ENCODE measurements around the gene ACTL7A.
"Not testable (repeated sequence)": the region's sequence is repeated elsewhere in the genome, so short reads cannot be mapped to it uniquely, and the experiment has no call there.

Gene ACTL7A, protein sequence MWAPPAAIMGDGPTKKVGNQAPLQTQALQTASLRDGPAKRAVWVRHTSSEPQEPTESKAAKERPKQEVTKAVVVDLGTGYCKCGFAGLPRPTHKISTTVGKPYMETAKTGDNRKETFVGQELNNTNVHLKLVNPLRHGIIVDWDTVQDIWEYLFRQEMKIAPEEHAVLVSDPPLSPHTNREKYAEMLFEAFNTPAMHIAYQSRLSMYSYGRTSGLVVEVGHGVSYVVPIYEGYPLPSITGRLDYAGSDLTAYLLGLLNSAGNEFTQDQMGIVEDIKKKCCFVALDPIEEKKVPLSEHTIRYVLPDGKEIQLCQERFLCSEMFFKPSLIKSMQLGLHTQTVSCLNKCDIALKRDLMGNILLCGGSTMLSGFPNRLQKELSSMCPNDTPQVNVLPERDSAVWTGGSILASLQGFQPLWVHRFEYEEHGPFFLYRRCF

DNA sequence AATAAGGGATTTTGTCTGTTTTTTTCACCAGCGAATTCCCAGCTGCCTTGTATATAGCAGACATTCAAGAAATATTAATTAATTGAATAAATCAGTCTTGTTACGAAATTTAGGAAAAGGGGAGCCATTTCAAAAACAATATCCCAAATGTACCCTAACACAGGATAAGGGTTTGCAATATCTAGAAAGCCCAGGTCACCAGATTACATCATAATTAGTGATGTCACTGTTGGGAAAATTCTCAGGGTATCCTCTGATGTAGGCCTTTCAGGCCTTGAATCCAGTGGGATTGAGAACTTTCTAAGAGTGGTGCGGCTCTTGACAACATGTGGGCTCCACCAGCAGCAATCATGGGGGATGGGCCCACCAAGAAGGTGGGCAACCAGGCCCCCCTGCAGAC lies at the start of gene ACTL7A:
Gene ACTL7A, plus strand, starts transcription at position 270 of the 400 bp plus-strand sequence. Its CDS starts 57 bp downstream, at position 327.
- no peak for DNase-seq

DNA sequence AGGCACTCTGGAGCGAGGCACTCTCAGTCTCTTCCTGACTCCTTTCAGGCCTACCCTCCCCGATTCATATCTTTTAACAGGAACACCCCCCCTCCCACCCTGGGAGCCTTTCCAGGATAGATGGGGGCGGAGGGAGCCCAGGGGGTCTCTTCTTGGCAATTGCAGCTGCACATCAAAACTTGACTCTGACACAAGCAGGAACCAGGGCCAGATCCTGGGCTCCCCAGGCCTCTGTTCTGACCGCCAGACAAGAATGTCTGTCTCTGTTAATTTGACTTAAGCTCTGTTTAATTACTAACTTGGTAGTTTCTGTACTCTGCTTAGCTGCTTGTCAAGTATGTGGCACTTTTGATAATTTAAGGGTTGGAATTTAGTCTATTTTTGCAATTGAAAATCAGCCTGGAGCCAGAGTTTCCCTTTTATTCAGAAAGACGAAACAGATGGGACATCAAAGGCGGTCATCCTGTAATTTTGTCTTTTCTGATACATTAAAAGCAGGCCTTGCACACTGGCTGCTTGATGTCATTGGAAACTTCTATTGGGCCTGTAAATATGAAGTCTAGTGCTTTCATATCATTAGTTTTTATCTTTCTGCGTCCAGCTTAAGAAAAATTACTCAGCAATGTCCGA lies 49.6 kb upstream of the ACTL7A start:
- peak; percentile 93 for DNase-seq

DNA sequence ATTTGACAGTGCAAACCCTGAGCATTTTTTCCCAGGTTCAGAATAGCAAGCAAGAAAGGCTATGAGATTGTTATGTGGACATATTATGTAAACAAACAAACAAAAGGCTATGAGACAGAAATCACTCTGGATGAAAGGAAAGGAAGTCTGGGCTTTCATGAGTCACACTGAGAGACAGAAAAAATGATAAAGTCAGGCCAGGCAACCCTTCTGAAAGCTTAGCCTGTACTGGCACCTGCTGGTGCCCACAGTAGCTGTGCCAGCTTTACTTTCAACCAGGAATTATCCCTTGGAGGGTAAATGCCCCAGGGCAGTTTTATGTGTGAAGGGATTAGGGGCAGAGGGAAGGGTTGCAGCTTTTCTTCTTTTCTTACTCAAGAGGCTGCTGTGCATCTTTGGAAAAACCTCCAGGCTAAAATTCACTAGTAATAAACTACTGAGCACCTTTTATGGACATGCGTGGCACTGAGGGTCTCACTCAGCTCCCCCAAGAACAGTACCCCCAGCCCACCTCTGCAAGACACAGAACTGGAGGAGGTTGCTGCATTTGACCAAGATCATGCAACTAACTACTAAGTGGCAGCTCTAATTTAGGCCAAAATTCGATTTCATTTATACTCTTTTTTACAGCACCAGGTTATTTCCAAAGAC lies 48.0 kb upstream of the ACTL7A start:
- peak; percentile 89 for DNase-seq

DNA sequence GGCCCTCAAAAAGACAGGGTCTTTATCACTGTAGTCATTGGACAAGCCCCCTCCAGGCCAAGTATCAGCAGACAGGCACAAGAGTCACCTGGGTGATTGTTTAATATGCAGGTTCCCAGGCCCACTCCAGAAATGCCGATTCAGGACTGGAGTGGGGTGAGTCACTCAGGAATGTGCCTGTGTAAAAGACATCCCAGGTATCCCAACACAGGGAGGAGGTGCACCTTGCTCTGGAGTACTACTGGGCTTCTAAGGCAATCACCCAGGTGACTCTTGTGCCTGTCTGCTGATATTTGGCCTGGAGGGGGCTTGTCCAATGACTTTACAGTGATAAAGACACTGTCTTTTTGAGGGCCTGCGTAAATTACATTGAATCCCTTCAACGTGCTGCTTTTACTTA lies 46.9 kb upstream of the ACTL7A start:
- DNase-seq = no peak

DNA sequence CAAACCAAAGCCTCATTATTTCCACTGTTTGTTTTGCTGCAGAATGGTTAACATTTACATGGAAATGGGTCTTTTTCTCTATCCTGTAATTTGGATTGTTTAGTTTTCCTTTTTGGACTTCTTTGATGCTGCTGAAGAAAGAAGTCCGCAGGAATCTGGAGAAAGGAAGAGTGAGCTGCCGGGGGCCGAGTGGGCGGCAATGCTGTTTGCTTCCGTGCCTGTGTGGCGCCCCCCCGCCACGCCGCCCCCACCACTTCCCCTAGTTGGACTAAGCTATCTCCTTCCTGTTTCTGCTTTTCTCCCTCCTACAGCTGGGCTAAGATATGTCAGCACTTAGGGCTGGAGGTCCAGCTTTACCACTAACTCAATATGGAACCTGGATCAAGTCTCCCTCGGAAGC lies 46.0 kb upstream of the ACTL7A start:
- DNase-seq = no peak

DNA sequence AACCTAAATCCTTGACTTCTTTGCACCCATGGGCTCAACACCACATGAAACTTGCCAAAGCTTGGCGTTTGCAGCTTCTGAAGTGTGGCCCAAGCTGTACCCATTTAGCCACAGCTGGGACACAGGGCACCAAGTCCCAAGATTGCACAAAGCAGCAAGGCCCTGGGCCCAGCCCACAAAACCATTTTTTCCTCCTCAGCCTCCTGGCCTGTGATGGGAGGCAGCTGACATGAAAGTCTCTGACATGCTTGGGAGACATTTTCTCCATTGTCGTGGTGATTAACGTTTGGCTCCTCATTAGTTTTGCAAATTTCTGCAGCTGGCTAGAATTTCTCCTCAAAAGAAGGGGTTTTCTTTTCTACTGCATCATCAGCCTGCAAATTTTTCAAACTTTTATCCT lies 38.2 kb upstream of the ACTL7A start:
- DNase-seq = no peak

DNA sequence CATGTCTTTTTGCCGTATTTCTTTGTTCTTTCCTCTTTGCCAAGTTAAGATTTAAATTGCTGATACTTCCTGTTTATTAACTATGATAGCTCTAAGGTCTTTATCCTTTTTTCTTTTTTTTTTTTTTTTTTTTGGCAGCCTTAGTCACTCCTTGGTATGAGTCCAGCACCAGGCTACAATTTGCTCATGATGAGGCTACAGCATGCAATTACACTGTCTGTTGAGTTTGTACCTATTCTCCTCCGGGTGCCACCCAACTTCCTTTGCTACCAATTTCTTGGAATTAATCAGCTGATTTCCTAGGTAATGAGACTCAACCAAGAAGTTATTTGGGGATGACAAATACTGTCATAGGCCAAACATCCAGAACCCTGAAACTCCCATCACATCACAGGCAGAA lies 31.8 kb upstream of the ACTL7A start:
- peak; percentile 63 for DNase-seq

DNA sequence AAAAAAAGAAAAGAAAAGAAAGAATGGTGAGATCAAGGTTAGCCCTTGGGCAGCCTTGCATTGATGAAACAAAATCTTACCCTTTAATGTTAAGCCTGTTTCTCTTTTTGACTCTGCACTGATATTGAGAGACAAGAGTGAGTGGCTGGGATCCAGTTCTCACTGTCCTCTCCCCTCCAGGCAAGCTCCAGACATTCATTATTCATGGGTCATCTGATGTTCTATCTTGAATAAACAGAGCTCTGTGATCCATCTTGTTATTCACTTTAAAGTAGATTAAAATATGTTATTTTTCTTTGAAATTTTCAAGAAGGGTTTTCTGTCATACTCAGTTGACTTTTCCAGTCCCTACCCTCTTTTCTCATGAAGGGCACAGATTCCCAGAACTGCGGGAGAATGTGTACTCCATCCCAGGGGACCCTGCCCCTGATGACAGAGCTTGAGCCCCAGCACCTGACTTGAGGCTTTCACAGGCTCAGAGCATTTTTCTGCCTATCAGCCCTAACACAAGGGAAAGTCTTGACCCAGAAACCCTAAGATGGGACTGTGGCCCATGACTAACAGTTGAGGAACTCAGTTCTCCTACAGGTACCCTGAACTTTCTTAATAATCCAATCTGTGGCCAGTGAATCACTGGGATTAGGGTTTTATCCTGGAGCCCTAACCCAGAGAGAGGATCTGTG lies 30.4 kb upstream of the ACTL7A start:
- no peak for DNase-seq

DNA sequence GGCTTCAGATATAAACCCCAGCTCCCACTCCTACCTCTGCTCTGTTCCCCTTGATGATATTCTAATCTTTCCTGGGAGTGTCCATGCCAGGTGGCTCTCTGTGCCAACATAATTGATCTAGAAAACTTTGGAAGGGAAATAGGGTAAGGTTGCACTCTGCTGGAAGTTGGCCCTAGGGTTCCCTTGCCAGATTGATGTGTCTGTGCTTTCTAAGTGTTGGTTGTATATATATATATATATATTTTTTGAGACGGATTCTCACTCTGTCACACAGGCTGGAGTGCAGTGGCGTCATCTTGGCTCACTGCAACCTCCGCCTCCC lies 29.9 kb upstream of the ACTL7A start:
- DNase-seq = no peak

DNA sequence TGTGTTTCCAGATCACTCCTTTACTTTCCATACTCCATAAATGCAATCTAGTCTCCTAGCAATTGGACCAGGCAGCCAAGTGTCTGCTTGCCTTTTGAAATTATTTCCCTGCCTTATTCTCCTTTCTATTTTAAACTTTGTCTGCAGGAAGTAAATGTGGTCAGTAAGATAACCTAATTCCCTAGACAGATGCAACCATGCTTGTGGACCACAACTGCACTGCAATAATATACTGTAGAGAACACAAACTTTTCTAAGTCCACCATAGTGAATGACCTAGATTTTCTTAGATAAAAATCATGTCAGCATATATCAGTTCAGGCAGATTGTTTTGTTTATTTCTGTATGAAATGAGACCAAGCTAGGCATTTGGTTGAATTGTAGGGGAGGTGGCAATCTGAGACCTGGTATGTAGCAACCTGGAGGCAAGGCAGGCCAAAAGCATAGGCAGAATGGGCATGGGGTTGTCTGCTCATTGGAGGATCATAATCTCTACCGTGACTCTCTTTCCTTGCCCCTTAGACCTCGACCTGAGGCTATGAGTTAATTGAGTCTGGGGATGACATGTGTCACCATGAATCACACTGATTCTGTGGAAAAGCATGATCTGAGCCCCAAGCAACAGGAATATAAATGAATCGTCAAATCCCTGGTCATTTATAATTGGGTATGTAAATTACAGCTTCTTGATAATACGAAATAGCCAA lies 27.0 kb upstream of the ACTL7A start:
- peak; percentile 26 for DNase-seq

DNA sequence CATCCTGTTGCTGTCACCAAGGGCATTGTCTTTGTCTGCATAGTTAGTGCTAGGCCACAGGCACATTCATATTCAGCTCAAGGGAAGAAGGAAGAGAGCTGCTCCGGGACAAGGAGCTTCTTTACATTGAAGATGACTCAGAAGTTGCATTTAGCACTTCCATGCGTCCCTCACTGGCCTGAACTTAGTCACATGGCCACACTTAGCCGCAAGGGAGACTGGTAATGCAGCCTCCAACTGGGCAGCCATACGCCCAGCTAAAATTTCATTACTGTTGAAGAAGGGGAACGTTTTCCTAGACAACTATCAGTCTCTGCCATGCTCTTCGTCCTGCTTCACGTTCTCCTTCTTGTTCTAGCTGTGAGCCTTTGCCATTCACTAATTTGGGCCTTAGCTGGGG lies 26.2 kb upstream of the ACTL7A start:
- DNase-seq = no peak

DNA sequence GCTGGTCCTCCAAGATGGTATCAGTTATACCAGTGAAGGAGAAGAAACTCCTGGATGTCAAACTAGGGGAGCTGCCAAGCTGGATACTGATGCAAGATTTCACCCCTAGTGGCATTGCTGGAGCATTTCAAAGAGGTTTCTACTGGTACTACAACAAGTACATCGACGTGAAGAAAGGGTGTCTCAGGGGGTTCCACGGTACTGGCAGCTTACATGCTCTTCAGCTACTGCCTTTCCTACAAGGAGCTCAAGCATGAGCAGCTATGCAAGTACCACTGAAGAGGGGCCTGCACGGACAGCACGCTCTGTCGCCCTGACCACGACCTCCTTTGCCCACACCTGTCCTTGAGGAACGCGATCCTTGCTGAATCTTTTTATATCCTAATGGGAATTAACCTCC lies 25.7 kb upstream of the ACTL7A start:
- peak; percentile 40 for DNase-seq

DNA sequence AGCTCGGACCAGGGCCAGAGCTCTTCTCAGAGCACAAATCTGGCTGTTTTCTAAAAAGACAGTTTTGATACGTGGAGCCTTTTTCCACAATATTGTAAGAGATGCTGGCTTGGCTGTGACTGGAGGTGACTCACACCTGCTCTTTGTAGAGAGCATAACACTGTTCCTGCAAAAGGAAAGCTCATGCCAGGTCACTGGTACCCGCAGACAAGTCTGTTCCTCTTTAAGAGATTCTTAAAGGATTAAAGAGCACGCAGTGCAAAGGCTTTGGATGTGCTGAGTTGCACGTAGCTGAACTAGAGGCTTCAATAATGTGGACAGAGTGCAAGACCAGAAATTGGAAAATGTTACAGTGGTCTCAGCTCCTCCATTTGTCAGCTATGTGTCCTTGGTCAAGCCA lies 25.3 kb upstream of the ACTL7A start:
- no peak for DNase-seq

DNA sequence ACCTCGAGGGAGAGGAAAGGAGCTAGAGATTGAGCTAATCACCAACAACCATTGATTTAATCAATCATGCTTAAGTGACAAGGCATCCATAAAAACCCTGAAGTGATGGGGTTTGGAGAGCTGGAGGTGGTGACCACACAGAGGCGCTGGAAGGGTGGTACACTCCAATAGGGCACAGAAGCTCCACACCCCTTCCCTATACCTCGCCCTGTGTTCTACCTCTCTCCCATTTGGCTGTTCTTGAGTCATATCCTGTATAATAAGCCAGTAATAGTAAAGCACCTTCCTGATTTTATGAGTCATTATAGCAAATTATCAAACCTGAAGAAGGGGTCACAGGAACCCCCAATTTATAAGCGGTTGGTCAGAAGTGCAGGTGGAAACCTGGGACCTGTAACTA lies 24.5 kb upstream of the ACTL7A start:
- DNase-seq = no peak

DNA sequence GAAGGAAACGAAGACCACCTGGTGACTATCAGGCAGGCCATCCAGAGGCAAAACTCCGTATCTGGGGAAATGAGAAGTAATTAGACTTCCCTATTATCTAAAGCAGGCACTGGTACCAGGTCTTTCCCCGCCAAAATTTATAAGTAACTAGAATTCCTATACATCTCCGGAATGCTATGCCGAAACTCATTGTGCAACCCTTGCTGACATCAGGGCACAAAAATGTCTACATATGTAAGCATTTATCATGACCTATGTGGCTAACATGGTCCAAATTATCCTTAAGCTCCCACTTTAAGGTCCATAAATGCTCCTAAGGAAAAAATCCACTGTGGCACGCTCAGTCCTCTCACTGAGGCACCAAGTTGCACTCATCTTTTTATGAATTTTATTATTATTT lies 24.0 kb upstream of the ACTL7A start:
- no peak for DNase-seq

DNA sequence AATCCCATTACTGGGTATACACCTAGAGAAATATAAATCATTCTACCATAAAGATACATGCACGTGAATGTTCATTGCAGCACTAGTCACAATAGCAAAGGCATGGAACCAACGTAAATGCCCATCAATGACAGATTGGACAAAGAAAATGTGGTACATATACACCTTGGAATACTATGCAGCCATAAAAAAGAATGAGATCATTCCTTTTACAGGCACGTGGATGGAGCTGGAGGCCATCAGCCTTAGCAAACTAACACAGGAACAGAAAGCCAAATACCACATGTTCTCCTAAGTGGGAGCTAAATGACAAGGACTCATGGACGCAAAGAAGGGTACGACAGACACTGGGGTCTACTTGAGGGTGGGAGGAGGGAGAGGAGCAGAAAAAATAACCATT lies 22.5 kb upstream of the ACTL7A start:
- DNase-seq = not testable (repeated sequence)

DNA sequence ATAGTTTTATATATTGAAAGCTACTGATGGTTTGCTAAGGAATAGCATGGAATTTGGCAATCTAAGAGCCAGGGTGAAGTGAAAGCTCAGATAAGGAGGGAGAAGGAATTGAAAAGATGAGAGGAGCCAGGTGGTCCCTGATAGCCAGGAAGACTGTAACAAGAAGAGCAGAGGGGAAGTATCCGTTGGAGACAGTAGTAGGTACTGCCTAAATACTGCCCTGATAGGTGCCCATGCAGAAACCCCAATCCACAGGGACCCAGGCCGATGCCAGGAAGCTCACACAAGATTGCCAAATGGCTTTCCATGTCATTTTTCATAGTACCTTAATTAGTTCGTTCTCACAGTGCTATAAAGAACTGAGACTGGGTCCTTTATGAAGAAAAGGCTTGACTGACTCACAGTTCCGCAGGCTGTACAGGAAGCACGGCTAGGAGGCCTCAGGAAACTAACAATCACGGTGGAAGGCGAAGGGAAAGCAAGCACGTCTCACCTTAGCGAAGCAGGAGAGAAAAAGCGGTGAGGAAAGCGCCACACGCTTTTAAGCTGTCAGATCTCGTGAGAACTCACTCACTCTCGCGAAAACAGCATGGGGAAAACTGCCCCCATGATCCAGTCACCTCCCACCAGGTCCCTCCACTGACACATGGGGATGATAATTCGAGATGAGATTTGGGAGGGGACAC lies 19.3 kb upstream of the ACTL7A start:
- DNase-seq = peak; percentile 31

DNA sequence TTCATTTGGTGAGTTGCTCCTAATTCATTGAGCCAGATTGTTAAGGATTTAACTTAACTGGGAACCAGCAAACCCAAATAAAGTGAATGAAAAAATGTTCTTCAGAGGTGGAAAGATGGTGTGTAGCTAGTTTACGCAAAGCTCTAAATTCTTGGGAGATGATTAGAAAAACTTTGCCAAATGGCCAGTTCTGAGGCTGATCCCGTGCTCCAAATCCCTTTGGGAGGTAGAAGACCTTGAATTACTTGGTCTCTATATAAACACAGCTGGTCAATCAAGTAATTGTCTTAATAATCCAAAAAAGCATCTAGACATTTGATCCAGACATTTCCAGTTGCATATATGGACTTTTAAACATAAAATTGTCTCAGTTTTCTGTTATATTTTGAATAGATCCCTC lies 17.7 kb upstream of the ACTL7A start:
- peak; percentile 96 for DNase-seq

DNA sequence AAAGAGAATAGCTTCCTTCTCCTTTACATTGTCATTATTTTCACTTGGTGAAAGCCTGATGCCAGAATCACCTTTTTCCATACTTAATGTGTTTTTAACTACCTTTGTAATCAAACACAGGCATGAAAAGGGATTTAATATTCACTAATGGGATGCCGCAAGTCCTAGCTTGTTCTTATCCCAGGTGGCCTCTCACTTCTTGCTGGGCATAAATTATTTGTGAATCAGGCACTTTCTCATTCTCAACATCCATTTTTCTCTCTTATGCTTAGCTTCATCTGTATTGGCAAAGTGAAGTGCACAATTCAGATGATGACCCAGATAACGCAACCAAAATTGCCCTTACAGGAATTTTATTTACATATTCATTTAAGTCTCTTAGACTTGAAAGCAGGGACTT lies 17.2 kb upstream of the ACTL7A start:
- DNase-seq = peak; percentile 99

DNA sequence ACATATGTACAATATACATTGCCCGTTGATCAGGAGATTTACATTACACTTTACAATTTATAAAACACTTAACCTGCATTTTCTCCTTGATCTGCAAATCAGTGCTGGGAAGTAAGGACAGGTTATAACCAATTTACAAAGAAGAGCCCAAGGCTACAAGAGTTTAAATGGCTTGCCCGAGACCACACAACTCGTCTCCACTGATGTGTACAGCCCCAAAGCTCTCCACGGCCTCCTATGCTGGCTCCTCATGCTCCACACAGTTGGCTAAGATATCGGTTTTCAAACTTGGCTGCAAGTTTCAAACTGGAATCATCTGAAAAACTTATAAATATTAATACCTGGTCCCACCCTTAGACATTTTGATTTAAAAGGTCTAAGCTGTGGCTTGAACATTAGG lies 16.6 kb upstream of the ACTL7A start:
- peak; percentile 77 for DNase-seq

DNA sequence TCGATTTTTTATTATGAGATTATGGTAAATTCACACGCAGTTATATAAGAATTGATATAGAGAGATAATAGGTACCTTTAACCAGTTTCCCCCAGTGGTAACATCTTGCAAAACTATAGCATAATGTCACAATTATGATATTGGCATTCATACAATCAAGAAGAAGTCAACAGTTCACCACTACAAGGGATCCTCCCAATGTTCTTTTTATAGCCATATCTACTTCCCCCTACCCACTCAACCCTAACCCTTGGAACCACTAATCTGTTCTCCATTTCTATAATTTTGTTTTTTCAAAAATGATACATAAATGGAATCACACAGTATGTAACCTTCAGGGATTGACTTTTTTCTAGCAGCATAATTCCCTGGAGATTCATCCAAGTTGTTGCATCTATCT lies 16.1 kb upstream of the ACTL7A start:
- DNase-seq = peak; percentile 49

DNA sequence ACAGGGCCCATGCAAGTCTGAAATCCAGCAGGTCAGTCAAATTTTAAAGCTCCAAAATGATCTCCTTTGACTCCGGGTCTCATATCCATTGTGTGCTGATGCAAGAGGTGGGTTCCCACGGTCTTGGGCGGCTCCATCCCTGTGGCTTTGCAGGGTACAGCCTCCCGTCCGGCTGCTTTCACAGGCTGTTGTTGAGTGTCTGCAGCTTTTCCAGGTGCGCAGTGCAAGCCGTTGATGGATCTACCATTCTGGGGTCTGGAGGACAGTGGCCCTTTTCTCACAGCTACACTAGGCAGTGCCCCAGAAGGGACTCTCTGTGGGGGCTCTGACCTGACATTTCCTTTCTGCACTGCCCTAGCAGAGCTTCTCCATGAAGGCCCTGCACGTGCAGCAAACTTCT lies 13.8 kb upstream of the ACTL7A start:
- peak; percentile 26 for DNase-seq
